HS-27A (cell line): ENCODE results near the gene CEBPA.
"Not testable (repeated sequence)": the region's sequence is repeated elsewhere in the genome, so short reads cannot be mapped to it uniquely, and the experiment has no call there.

Experiments used
- DNase-seq: peaks from one replicate; pipeline ENCODE4 v3.0.0-alpha.2; 2012; ENCODE audit warnings: low read depth, missing footprints

CEBPA gene

GRCh38 chr19:33300009-33300893 is 2.1 kb downstream of the CEBPA start:
- DNase-seq, result no peak

- DNase-seq, result no peak
These were observed 3.2 kb downstream of the CEBPA start for GRCh38 chr19:33299051-33299688.

GRCh38 chr19:33298146-33298911 is 4.0 kb downstream of the CEBPA start:
- no peak for DNase-seq

GRCh38 chr19:33297401-33298145 is 4.8 kb downstream of the CEBPA start:
- DNase-seq, result no peak

- DNase-seq, result no peak
These were observed 5.8 kb downstream of the CEBPA start for GRCh38 chr19:33296488-33296971.

GRCh38 chr19:33295621-33296487 is 6.5 kb downstream of the CEBPA start:
- DNase-seq, result no peak

- DNase-seq, result not testable (repeated sequence)
These were observed 7.3 kb downstream of the CEBPA start for GRCh38 chr19:33295046-33295445.

GRCh38 chr19:33294058-33294798 is 8.1 kb downstream of the CEBPA start:
- no peak for DNase-seq

GRCh38 chr19:33293255-33294057 is 8.9 kb downstream of the CEBPA start:
- DNase-seq, result no peak

- no peak for DNase-seq
These were observed 9.6 kb downstream of the CEBPA start for GRCh38 chr19:33292595-33293254.

GRCh38 chr19:33291623-33292534 is 10.5 kb downstream of the CEBPA start:
- DNase-seq, result no peak

GRCh38 chr19:33290956-33291622 is 11.2 kb downstream of the CEBPA start:
- no peak for DNase-seq

- DNase-seq, result no peak
These were observed 12.1 kb downstream of the CEBPA start for GRCh38 chr19:33290082-33290815.

- no peak for DNase-seq
These were observed 13.1 kb downstream of the CEBPA start for GRCh38 chr19:33289261-33289660.

GRCh38 chr19:33288666-33289065 is 13.7 kb downstream of the CEBPA start:
- DNase-seq, result no peak

GRCh38 chr19:33287927-33288326 is 14.4 kb downstream of the CEBPA start:
- DNase-seq, result no peak
